HG02610 (cell line): ENCODE measurements around the gene DPEP1.
"Not testable (repeated sequence)": the region's sequence is repeated elsewhere in the genome, so short reads cannot be mapped to it uniquely, and the experiment has no call there.

Experiments
- ATAC-seq: cut with Tn5 transposase; IDR thresholded peaks from one replicate; pipeline ENCODE4 v1.9.1; 2021; ENCODE audit warnings: mild to moderate bottlenecking, moderate library complexity; ENCODE audit not compliant: unreplicated experiment

The DPEP1 gene

GRCh38 chr16:89577055-89577759 is 36.2 kb upstream of the DPEP1 start:
- ATAC-seq: no peak

- no peak for ATAC-seq
These were observed 34.1 kb upstream of the DPEP1 start for GRCh38 chr16:89579351-89579750.

DNA sequence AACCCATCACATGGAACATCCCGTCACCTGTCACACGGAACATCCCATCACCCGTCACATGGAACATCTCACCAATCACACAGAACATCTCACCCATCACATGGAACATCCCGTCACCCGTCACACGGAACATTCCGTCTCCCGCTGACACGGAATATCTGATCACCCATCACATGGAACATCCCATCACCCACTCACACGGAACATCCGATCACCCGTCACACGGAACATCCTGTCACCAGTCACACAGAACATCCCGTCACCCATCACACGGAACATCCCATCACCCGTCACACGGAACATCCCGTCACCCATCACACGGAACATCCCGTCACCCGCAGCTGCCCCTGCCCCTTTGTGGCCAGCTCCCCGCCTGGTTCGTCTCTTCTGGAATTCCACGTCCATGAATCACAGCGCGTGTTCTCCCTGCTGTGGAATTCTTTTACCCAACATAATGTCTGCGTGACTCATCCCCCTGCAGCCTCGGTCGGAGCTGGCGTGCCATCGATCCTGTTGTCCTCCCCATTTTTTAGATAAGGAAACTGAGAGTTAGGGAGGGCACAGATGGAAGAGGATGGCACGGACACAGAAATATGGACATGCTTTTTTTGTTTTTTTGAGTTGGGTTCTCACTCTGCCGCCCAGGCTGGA is 32.3 kb upstream of the DPEP1 start:
- ATAC-seq: no peak

- ATAC-seq: no peak
These were observed 31.4 kb upstream of the DPEP1 start for GRCh38 chr16:89581861-89582563.

DNA sequence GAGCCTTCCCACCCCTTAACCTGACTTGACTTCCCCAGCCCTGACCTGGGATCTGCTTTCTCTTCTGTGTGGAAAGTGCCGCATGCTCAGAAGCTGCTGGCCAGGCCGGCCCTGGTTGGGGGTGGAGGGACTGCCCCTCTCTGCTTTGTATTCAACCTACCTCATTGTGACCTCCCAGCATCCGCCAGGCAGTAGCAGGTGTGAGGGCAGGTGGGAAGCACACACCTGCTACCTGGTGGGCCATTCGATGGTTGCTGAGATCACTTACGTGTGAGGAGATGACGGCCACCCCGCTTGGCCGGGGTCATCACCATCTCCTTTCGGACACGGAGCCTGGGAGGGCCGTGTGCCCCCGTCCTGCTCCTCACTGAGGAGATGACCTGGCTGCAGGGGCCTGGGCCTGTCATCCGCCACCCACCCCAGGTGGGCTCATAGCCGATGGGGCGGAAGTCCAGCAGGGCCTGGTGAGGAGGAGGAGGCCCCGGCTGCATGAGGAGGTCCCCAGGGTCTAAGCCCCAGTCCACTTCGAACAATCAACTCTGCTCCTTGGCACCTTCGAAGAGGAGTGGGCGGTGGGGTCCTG is 30.7 kb upstream of the DPEP1 start:
- ATAC-seq: no peak

DNA sequence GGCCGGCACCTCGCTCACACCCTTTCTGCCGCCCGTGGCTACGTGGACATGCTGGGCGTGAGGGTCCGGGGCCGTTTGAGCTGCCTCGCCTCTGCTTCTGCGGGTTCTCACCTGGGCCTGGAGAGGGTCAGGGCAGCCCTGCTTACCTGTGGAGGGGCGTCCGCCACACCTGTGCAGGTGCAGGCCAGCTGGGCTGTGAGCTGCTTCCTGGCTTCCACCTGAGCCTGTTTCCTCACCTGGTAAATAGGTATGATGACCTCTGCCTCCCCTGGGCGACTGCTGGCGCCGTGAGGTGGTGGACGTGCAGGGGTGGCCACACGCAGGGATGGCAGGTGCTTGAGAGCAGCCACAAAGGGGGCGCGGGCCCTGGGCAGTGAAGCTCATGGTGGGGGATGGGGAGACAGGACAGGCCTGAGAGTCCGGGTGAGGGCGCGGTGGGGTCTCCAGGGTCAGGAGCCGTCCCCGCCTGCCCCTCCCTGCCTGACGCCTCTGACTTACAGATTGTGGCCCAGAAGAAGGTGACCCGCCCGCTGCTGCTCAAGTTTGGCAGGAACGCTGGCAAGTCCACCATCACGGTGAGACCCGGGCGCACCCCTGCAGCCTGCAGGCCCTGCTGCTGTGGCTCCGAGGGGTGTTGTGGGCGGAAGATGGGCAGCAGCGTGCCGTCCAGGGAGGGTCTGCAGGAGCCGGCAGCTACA is 30.1 kb upstream of the DPEP1 start:
- ATAC-seq: no peak

- ATAC-seq: no peak
These were observed 29.4 kb upstream of the DPEP1 start for GRCh38 chr16:89583895-89584644.

DNA sequence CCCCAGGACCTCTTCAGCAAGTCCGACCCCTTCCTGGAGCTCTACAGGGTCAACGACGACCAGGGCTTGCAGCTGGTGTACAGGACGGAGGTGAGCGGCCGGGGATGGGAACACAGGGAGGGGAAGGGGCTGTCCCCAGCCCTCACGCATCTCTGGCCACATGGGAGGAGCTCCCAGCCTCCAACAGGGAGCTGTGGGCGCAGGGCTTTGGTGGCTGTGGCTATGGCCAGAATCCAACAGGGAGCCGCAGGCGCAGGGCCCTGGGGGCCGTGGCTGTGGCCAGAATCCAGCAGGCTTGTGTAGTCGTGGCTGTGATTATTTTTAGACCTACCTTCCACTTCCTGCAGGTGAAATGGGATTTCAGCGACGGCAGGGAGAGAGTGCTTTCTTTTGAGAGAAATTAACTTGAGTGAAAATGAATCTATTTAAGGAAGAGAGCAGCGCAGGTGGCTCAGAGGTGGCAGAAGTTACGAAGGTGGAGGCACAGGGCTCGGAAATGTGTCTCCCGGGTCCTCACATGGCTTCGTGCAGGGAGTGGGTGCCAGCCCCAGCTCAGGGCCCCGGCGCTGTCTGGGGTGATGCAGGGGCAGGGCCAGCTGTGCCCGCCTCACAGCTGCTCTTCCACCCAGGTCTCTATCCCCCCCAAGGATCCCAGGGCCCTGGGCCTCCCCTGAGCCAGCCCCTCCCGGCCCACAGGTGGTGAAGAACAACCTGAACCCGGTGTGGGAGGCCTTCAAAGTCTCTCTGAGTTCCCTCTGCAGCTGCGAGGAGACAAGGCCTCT is 28.5 kb upstream of the DPEP1 start:
- no peak for ATAC-seq

DNA sequence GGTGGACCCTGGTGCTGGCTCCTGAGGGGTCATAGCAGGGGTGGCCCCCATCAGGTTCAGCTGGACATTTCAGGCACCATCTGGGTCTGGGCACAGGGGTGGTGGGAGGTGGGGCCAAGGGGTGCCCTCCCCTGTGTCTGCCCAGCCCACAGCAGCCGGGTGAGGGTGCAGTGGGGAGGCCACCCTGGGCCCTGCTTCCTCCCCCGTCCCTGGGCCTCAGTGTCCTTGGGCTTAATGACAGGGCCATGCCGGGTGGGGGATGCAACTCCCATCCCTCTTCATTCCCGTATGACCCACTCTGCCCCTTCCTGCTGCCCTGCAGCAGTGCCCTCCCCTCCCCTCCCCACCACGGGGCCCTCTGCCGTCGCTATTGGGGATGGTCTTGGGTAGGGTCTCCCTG is 27.2 kb upstream of the DPEP1 start:
- ATAC-seq: no peak

GRCh38 chr16:89586853-89587252 is 26.6 kb upstream of the DPEP1 start:
- no peak for ATAC-seq

DNA sequence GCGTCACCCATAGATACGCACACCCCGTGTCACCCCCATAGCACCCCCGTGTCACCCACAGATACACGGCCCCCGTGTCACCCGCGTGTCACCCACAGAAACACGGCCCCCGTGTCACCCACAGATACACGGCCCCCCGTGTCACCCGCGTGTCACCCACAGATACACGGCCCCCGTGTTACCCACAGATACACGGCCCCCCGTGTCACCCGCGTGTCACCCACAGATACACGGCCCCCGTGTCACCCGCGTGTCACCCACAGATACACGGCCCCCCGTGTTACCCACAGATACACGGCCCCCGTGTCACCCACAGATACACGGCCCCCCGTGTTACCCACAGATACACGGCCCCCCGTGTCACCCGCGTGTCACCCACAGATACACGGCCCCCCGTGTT is 25.8 kb upstream of the DPEP1 start:
- not testable (repeated sequence) for ATAC-seq

GRCh38 chr16:89588413-89589109 is 24.9 kb upstream of the DPEP1 start:
- ATAC-seq: no peak

GRCh38 chr16:89589241-89589926 is 24.1 kb upstream of the DPEP1 start:
- no peak for ATAC-seq

- no peak for ATAC-seq
These were observed 19.6 kb upstream of the DPEP1 start for GRCh38 chr16:89593841-89594240.

GRCh38 chr16:89595330-89596060 is 17.9 kb upstream of the DPEP1 start:
- no peak for ATAC-seq

DNA sequence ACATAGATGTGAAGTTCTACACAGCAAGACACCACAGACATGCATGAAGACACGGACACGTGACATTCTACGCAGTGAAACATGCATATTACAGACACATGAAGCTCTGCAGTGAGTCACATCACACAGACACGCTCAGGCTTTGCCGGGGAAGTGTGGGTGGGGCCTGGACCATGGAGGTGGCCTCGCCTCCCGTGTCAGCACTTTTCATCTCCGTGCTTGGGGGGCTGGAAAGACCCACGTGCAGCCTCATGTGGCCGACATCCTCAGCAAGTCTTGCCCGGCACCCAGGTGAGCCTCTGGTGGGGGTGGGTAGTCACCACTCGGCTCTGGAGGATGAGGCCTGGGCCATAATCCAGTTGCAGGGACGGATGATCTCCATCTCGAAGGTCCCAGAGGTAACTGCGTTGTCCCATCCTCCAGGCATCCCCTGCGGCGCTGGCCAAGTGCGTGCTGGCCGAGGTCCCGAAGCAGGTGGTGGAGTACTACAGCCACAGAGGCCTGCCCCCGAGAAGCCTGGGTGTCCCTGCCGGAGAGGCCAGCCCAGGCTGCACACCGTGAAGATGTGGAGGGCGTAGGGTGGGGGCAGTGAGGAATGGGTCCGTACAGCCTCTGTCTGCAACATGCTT is 17.3 kb upstream of the DPEP1 start:
- ATAC-seq: no peak

- ATAC-seq: no peak
These were observed 16.3 kb upstream of the DPEP1 start for GRCh38 chr16:89596957-89597649.
